Skeletal muscle satellite cell (primary cell): Measurements from ENCODE around the gene CDR2.
A peak's percentile ranks its signal among the peaks of the same experiment; 100 is the strongest.
"Not testable (repeated sequence)": the region's sequence is repeated elsewhere in the genome, so short reads cannot be mapped to it uniquely, and the experiment has no call there.

ENCODE experiments used
- H3K27me3 ChIP-seq: 2 replicates; pipeline ENCODE4 v1.7.0; 2013; ENCODE audit warnings: low read length; ENCODE audit not compliant: control insufficient read depth, insufficient read depth
- H3K36me3 ChIP-seq: 2 replicates; pipeline ENCODE4 v1.7.0; 2013; ENCODE audit warnings: mild to moderate bottlenecking, control low read depth, low read length; ENCODE audit not compliant: insufficient read depth
- H3K4me1 ChIP-seq: 2 replicates; pipeline ENCODE4 v1.7.0; 2013; ENCODE audit warnings: low read length; ENCODE audit not compliant: control insufficient read depth, insufficient read depth
- H3K4me2 ChIP-seq: 2 replicates; pipeline ENCODE4 v1.7.0; 2013; ENCODE audit warnings: mild to moderate bottlenecking, low read length
- H3K4me3 ChIP-seq: 2 replicates; pipeline ENCODE4 v1.7.0; 2013; ENCODE audit warnings: low read length
- H3K9ac ChIP-seq: 2 replicates; pipeline ENCODE4 v1.7.0; 2013; ENCODE audit warnings: mild to moderate bottlenecking, low read depth, low read length, moderate library complexity
- H3K9me3 ChIP-seq: replicated peaks from 2 replicates; pipeline ENCODE4 v1.7.0; 2013; ENCODE audit warnings: mild to moderate bottlenecking, control low read depth, low read length

The CDR2 gene

DNA sequence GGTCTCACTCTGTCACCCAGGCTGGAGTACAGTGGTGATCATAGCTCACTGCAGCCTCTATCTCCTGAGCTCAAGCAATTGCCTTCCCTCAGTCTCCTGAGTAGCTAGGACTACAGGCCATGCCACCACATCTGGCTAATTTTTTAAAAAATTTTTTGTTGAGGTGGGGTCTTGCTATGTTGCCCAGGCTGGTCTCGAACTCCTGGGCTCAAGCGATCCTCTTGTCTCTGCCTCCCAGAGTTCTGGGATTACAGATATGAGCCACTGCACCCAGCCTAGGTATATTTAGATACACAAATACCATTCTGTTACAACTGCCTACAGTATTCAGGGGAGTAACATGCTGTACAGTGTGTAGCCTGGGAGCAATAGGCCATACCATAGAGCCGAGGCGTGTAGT, 62.9 kb downstream of the CDR2 start:
- H3K27me3 ChIP-seq = no peaks in the 10 kb centered on the region
- H3K4me1 ChIP-seq = no peaks in the 10 kb centered on the region
- peaks cover 68% of the 10 kb centered on the region for H3K36me3 ChIP-seq
- H3K4me3 ChIP-seq = no peak overlapping the region
- H3K9ac ChIP-seq = no peak overlapping the region
- H3K4me2 ChIP-seq = no peak overlapping the region
- H3K9me3 ChIP-seq = no peaks in the 10 kb centered on the region

DNA sequence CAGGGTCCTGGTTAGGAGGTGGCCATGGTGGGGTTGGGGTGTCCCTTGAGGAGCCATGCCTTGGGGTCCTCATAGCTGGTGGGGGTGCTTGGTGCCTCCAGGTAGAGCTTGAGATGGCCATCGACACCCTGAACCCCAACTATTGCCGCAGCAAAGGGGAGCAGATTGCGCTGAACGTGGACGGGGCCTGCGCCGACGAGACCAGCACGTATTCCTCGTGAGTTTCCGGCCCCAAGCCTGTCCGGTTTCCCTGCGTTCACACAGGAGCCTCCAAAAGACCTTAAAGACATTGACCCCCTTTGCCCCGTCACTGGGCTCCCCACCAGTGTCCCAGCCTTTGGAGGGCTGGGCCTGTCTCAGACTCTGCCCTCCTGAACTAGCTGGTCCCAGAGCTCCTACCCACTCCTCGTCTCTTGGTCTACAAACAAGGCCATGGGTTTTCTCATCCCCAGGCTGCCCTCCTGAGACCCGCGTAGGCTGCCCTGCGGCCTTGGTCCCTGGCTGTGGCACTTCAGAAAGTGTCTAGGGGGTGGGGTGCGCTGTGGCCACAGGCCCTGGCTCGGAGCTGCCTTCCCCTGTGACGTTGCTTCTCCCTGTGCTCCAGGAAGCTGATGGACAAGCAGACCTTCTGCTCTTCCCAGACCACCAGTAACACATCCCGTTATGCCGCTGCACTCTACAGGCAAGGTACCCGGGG, 65.4 kb downstream of the CDR2 start:
- Histone ChIP-seq H3K4me2 (no peak overlapping the region), H3K9ac (no peak overlapping the region), H3K4me3 (no peak overlapping the region), H3K4me1 (no peaks in the 10 kb centered on the region), H3K9me3 (no peaks in the 10 kb centered on the region), H3K36me3 (peaks cover 58% of the 10 kb centered on the region), H3K27me3 (no peaks in the 10 kb centered on the region)

DNA sequence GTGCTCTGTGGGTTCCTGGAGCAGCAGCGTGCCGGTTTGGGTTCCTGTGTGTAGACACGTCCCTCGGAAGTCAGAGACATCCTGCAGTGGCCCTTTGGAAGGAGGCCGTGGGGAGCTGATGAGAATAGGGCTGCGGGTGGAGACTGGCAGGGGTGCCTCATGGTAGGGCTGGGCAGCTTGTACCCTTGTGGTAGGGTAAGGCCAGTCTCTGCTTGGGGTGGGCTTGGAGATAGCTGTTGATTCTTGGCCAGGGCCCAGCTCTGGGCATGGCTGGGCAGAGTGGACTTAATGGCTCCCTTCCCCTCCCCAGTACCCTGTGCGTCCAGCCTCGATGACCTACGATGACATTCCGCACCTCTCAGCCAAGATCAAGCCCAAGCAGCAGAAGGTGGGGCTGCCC, 66.6 kb downstream of the CDR2 start:
- H3K4me3 ChIP-seq = no peak overlapping the region
- H3K36me3 ChIP-seq = peaks cover 60% of the 10 kb centered on the region
- no peaks in the 10 kb centered on the region for H3K27me3 ChIP-seq
- H3K4me1 ChIP-seq = no peaks in the 10 kb centered on the region
- H3K9me3 ChIP-seq = no peaks in the 10 kb centered on the region
- H3K4me2 ChIP-seq = no peak overlapping the region
- H3K9ac ChIP-seq = no peak overlapping the region

DNA sequence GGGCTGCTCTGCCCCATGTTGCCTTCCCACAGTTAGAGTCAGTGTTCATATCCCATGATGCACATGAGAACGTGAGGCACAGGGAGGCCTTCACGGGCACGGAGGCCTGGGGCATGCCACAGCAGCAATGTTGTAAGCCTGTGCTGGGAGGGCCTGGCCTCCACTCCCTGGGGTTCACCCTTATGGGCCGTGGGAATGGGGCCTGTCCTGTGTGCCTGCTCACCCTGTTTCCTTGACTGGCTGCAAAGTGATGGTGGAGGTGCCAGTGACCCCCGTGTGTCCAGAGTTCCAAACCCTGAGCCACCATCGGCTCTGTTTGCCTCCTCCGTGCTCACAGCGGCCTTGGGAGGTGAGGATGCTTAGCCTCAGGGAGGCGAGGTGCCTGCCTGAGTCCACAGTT, 67.6 kb downstream of the CDR2 start:
- Histone ChIP-seq H3K36me3 (peaks cover 56% of the 10 kb centered on the region), H3K4me3 (no peak overlapping the region)

DNA sequence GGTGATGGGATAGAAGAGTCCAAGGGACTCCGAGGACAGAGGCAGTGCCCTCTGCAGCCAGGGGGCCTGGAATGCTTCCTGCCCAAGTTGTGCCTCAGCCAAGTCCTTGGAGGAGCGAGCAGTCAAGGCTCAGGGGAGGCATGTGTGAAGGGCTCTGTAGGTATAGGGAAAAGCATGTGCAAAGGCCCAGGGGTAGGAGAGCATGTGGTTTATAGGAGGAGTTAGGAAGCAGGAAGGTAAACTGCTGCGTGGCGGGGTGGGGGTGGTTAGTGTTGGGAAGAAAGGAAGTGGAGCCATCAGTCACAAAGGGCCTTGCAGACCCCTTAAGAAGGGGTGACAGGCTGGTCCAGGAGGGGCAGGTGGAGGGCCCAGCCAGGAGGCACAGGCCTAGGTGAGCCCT, 70.0 kb downstream of the CDR2 start:
- no peak overlapping the region for H3K9ac ChIP-seq
- H3K4me3 ChIP-seq = no peak overlapping the region
- no peak overlapping the region for H3K4me2 ChIP-seq
- H3K4me1 ChIP-seq = no peaks in the 10 kb centered on the region
- no peaks in the 10 kb centered on the region for H3K27me3 ChIP-seq
- H3K36me3 ChIP-seq = peaks cover 47% of the 10 kb centered on the region
- no peaks in the 10 kb centered on the region for H3K9me3 ChIP-seq

More for the DNA sequence above, 67.6 kb downstream of the CDR2 start:
- Histone ChIP-seq H3K4me2 (no peak overlapping the region), H3K9me3 (no peaks in the 10 kb centered on the region), H3K9ac (no peak overlapping the region), H3K27me3 (no peaks in the 10 kb centered on the region), H3K4me1 (no peaks in the 10 kb centered on the region)

DNA sequence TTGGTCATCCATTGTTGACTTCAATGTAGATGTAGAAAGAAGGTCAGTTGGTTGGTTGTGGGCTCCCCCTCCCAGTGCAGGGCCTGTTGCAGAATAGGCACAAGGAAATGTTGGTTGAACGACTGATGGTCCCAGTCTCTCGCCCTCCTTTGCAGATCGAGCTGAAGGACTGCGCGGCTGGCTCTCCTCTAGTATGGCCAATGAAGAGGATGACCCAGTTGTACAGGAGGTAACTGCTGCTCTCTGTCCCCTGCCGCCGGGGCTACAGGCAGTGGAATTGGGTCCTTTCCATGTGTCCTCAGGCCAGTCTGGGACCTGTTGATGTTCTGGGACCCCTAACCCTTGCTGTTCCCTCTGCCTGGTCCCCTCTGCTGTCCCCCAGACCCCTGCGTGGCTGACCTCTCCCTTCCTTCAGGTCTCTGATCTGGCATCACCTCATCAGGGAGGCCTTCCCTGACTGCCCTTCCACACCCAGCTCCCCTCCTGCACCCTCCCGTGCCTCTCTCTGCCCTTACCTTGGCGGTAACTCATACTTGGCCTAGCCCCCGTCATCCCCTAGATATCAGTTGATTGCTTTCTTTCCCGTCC, 71.5 kb downstream of the CDR2 start:
- H3K9me3 ChIP-seq = no peaks in the 10 kb centered on the region
- no peaks in the 10 kb centered on the region for H3K27me3 ChIP-seq
- H3K4me1 ChIP-seq = no peaks in the 10 kb centered on the region
- H3K9ac ChIP-seq = no peak overlapping the region
- peaks cover 31% of the 10 kb centered on the region for H3K36me3 ChIP-seq
- H3K4me3 ChIP-seq = no peak overlapping the region
- no peak overlapping the region for H3K4me2 ChIP-seq

DNA sequence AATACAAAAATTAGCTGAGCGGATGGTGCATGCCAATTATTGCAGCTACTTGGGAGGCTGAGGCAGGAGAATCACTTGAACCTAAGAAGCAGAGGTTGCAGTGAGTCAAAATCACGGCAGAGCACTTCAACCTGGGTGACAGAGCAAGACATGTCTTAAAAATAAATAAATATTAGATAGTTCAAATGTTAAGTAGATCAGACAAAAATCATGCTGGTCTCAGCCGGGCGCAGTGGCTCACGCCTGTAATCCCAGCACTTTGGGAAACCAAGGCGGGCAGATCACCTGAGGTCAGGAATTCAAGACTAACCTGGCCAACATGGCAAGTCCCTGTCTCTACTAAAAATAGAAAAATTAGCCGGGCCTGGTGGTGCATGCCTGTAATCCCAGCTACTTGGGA, 73.0 kb downstream of the CDR2 start:
- peaks cover 22% of the 10 kb centered on the region for H3K36me3 ChIP-seq
- not testable (repeated sequence) for H3K9ac ChIP-seq, H3K9me3 ChIP-seq, H3K4me3 ChIP-seq, H3K4me2 ChIP-seq, H3K4me1 ChIP-seq, H3K27me3 ChIP-seq

DNA sequence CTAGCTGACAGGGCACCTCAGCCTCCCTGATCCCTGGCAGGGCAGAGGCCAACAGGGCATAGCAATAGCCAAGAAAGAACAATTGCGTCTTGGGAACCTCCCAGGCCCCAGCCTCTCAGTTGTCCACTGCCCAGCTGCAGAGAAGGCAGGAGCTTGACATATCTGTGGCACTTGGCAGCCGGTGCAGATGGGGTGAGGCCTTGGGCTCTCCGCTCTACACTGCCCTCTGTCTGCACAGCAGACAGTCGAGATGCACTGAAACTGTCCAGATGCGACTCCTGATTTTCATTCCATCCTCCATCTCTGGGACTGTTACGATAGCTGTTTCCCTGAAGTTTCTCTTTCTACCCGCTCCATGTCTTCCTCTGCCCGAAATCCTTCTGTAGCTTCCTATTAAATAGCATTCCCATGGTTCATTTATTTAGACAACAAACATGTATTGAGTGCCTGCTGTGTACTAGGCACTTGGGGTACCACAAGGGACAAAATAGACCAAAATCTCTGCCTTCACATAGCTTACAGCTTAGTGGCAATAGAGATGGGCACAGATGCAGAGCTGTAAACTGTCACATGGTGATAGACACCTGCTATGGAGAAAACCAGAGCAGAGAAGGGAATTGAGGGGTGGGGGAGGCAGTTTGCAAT, 73.9 kb downstream of the CDR2 start:
- no peaks in the 10 kb centered on the region for H3K9me3 ChIP-seq
- no peaks in the 10 kb centered on the region for H3K27me3 ChIP-seq
- H3K4me2 ChIP-seq = peak overlapping the region; percentile 2
- peaks cover 17% of the 10 kb centered on the region for H3K36me3 ChIP-seq
- H3K4me1 ChIP-seq = no peaks in the 10 kb centered on the region
- no peak overlapping the region for H3K9ac ChIP-seq
- no peak overlapping the region for H3K4me3 ChIP-seq

DNA sequence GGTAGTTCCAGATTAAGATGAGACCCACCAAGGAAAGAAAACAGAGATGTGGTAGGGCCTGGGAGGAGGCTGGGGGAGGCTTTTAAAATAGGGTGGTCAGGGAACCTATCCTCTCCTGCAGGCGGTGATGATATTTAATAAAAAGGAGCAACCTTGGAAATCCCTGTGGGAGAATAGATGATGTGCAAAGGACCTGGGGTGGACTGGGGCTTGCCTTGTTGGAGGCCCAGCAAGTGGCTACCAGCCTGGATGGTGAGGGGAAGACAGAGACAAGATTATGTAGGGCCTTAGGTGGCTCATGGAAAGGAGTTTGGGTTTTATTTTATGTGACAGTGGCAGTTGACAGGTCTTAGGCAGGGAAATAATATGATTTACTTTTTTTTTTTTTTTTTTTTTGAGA, 75.4 kb downstream of the CDR2 start:
- Histone ChIP-seq H3K27me3 (no peaks in the 10 kb centered on the region), H3K4me1 (no peaks in the 10 kb centered on the region), H3K4me3 (no peak overlapping the region), H3K4me2 (peak overlapping the region; percentile 89), H3K9me3 (no peaks in the 10 kb centered on the region), H3K36me3 (peaks cover 10% of the 10 kb centered on the region), H3K9ac (no peak overlapping the region)

DNA sequence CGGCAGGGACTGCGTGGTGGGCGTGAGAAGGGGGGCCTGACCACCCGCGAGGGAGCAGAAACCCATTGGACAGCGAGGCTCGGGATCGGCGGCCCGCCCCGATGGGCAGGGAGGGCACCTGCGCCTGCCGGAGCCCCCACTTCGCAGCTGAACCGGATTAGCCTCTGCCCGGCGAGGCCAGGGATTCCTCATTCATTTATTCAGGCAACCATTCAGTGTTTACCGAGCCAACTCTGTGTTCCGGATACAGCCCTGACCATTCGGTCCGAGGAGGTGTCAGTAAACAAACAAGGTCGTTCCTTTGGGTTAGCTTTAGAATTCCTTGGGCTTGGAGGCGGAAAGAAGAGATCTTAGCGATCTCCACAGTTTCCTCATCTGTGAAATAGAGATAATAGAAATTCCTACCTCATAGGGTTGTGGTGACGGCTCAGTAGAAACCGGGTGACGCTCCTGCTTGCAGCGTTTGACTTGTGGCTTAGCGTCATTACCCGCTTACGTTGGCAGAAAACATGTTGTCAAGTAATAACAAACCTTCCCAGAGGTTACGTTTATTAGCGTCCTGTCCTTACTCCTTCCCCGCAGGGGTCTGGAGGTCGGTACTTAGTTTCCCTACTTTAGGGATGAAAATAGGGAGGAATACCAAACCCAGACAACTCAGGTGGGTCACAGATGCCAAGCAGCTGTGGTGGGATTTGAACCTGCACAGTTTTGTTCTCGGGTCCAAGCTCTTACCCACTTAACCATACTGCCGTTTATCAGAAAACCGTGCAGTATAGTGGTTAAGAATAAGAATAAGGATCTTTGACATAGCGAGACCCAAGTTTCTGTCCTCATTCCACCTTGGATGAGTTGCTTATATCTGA, 76.3 kb downstream of the CDR2 start:
- Histone ChIP-seq H3K36me3 (peaks cover 7% of the 10 kb centered on the region), H3K4me2 (peak overlapping the region; percentile 89), H3K4me3 (peak overlapping the region; percentile 98)

DNA sequence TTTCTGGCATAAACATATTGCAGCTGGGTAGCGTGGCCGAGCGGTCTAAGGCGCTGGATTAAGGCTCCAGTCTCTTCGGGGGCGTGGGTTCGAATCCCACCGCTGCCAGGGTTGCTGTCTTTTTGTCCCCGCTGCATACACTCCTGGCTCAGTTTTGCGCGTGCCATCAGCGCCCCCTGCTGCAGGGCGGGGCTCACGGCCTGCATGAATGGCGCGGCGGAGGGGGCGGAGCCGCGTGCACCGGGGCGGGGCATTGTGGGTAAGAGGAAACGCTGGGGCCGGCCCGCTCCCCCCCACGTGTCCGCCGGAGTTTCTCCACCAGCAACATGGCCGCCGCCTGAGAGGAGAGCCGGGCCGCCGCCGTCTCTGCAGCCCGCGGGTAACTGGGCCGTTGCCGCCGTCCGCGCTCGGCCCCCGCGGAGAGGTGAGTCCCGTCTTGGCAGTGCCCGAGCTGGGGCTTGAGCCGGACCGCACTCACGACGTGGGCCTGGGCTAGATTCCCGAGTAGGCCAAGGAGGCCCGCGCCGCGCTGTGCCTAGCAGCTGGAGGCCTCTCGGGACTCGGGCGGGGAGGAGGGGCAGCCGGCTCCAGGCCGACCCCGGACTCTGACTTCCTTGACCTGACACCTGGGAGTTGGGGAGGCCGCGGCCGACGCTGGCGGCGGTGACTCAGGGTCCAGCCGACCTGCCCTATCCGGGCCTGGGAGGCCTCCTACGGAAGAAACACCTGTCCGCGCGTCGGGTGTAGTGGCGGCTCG, 77.1 kb downstream of the CDR2 start, which contains the start of gene POLR3E:
Gene POLR3E, plus strand, starts transcription at position 296 of the 757 bp plus-strand sequence. CDS start 5,560 bp downstream, outside the sequence.
- Histone ChIP-seq H3K36me3 (peaks cover 4% of the 10 kb centered on the region), H3K27me3 (no peaks in the 10 kb centered on the region), H3K4me3 (peak within 1 kb of the TSS; percentile 98), H3K4me2 (peak within 1 kb of the TSS; percentile 89), H3K9me3 (no peaks in the 10 kb centered on the region), H3K9ac (peak within 1 kb of the TSS; percentile 98), H3K4me1 (no peaks in the 10 kb centered on the region)

More for the DNA sequence above, 76.3 kb downstream of the CDR2 start:
- H3K9me3 ChIP-seq = no peaks in the 10 kb centered on the region
- H3K27me3 ChIP-seq = no peaks in the 10 kb centered on the region
- peak overlapping the region; percentile 98 for H3K9ac ChIP-seq
- no peaks in the 10 kb centered on the region for H3K4me1 ChIP-seq
